ENCODE results near the gene STUM. TPM values are rescaled to one million over a fixed set of nuclear protein-coding genes. Genes with fewer than 3 reads are reported as not detected.

Gene STUM
- total RNA-seq, 1 donor from 2014 or later, result 0.55 TPM

DNA sequence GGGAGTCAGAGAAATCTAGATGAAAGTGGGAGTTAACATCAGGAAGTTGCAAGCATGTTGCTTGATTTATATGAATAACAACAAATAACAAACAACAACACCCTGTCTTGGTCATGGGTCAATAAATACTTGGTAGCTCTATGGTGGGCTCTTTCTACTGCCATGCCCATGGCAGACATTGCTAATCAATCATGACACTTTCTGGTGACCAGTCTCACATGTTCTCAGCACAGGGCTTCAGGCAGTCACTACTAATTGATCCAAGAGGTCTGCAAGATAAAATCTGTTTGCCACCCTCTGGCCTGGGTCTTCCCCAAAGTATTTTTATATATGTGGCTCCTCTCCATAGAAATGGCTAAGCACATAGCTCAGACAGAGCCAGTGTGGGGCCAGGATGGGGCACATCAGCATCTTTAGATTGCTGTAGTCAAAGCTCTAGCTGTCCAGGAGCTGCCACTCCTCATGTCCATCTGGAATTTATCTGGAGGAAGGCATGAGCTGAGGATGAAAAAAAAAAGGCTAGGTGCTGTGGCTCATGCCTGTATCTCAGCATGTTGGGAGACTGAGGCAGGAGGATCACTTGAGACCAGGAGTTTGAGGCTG, 51.2 kb downstream of the STUM start:
- DNase-seq (ENCODE audit: low spot score, unreplicated experiment), result no peak
- TF ChIP-seq, protein P1, sequence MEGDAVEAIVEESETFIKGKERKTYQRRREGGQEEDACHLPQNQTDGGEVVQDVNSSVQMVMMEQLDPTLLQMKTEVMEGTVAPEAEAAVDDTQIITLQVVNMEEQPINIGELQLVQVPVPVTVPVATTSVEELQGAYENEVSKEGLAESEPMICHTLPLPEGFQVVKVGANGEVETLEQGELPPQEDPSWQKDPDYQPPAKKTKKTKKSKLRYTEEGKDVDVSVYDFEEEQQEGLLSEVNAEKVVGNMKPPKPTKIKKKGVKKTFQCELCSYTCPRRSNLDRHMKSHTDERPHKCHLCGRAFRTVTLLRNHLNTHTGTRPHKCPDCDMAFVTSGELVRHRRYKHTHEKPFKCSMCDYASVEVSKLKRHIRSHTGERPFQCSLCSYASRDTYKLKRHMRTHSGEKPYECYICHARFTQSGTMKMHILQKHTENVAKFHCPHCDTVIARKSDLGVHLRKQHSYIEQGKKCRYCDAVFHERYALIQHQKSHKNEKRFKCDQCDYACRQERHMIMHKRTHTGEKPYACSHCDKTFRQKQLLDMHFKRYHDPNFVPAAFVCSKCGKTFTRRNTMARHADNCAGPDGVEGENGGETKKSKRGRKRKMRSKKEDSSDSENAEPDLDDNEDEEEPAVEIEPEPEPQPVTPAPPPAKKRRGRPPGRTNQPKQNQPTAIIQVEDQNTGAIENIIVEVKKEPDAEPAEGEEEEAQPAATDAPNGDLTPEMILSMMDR (IDR thresholded peaks at IDR 0.05; ENCODE audit: unreplicated experiment), result no peak
- Mint-ChIP-seq H3K4me3 (ENCODE audit: low read depth) (no peak overlapping the region), H3K27me3 (peaks cover 20% of the 10 kb centered on the region), H3K27ac (no peak overlapping the region), H3K4me1 (ENCODE audit: low read depth) (no peaks in the 10 kb centered on the region), H3K36me3 (ENCODE audit: insufficient read depth) (no peaks in the 10 kb centered on the region), H3K9me3 (ENCODE audit: low read depth) (no peaks in the 10 kb centered on the region)

DNA sequence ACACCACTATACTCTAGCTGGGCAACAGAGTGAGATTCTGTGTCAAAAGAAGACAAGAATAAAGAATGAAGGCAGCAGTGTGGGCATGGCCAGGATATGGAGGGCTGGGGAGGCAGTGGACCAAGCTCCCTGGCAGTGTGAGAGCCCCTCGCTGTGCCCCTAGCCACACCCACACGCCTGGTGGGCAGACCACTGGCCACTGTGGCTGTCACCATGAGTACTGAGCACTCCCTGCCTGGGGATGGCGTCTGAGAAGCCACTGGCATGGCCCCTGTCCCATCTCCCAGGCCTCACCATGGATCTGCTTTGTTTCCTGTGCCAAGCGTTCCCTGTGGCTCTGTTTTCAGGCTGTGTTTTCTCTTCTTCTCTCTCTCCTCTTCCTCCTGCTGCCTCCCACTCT, 51.7 kb downstream of the STUM start:
- no peaks in the 10 kb centered on the region for H3K4me1 Mint-ChIP-seq (ENCODE audit: low read depth)
- peaks cover 24% of the 10 kb centered on the region for H3K27me3 Mint-ChIP-seq
- no peak for DNase-seq (ENCODE audit: low spot score, unreplicated experiment)
- no peak overlapping the region for H3K4me3 Mint-ChIP-seq (ENCODE audit: low read depth)
- no peaks in the 10 kb centered on the region for H3K36me3 Mint-ChIP-seq (ENCODE audit: insufficient read depth)
- TF ChIP-seq, protein P1 (IDR thresholded peaks at IDR 0.05; ENCODE audit: unreplicated experiment), result no peak
- no peaks in the 10 kb centered on the region for H3K9me3 Mint-ChIP-seq (ENCODE audit: low read depth)
- no peak overlapping the region for H3K27ac Mint-ChIP-seq

DNA sequence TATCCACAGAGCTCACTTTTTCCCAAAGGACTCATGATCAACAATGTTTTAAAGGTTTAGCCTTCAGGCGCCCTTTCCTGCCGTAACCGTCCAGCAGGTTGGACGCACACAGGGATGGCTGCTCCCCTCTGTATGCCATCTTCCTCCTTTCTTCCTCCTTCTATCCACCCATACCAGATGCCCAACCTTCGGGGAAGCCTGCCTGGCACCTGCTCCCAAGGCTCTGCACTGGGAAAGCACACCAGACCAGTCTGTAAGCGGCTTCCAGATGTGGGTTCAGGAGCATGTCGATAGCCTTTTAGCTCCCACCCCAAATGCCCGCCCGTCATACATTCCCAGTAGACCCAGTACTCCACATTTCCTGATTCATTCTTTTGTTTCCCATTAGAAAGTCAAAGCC, 52.9 kb downstream of the STUM start:
- DNase-seq (ENCODE audit: low spot score, unreplicated experiment), result no peak
- H3K27me3 Mint-ChIP-seq, result peaks cover 24% of the 10 kb centered on the region
- no peak overlapping the region for H3K4me3 Mint-ChIP-seq (ENCODE audit: low read depth)
- TF ChIP-seq, protein P1 (IDR thresholded peaks at IDR 0.05; ENCODE audit: unreplicated experiment), result no peak
- no peaks in the 10 kb centered on the region for H3K4me1 Mint-ChIP-seq (ENCODE audit: low read depth)
- no peak overlapping the region for H3K27ac Mint-ChIP-seq
- H3K9me3 Mint-ChIP-seq (ENCODE audit: low read depth), result no peaks in the 10 kb centered on the region
- no peaks in the 10 kb centered on the region for H3K36me3 Mint-ChIP-seq (ENCODE audit: insufficient read depth)

DNA sequence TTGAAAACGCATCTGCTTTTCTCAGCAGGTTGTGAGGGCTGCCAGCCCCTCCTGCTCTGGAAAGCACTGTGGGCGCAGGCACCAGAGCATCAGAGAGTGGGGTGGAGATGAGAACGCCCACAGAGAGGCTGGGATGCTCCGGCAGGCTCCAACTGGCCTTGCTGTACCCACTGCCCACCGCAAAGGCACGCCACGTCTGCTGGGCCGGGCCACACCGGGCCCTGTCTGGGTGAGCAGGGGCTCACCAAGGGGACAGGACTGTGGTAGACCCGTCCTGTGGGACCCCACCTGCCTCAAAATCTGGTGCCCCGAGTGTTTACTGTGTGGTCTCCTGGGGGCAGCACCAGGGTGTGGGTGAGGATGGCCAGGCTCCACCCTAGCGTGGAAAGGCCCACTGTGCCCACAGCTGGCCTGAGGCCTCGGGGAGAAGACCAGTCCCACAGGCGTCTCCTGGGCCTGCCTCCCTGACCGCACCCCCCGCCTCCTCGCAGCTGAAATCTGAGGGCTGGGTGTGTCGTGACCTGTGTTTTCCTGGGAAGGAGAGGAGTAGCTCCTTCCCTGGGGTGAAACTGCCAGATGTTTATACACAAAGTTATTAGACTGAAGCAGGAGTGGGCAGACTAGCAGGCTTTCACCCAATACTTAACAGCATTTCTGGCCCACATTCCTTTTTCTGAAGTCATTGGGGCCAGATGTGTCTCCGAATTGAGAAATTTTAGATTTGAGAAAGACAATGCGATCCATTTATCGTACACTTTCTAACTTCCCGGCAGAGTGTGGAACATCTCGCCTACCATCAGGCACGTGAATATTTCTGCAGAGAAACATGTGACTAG, 53.8 kb downstream of the STUM start:
- H3K36me3 Mint-ChIP-seq (ENCODE audit: insufficient read depth), result no peaks in the 10 kb centered on the region
- no peak for DNase-seq (ENCODE audit: low spot score, unreplicated experiment)
- no peak overlapping the region for H3K27ac Mint-ChIP-seq
- H3K27me3 Mint-ChIP-seq, result peaks cover 28% of the 10 kb centered on the region
- no peaks in the 10 kb centered on the region for H3K9me3 Mint-ChIP-seq (ENCODE audit: low read depth)
- no peak overlapping the region for H3K4me3 Mint-ChIP-seq (ENCODE audit: low read depth)
- TF ChIP-seq, protein P1 (IDR thresholded peaks at IDR 0.05; ENCODE audit: unreplicated experiment), result no peak
- H3K4me1 Mint-ChIP-seq (ENCODE audit: low read depth), result no peaks in the 10 kb centered on the region

DNA sequence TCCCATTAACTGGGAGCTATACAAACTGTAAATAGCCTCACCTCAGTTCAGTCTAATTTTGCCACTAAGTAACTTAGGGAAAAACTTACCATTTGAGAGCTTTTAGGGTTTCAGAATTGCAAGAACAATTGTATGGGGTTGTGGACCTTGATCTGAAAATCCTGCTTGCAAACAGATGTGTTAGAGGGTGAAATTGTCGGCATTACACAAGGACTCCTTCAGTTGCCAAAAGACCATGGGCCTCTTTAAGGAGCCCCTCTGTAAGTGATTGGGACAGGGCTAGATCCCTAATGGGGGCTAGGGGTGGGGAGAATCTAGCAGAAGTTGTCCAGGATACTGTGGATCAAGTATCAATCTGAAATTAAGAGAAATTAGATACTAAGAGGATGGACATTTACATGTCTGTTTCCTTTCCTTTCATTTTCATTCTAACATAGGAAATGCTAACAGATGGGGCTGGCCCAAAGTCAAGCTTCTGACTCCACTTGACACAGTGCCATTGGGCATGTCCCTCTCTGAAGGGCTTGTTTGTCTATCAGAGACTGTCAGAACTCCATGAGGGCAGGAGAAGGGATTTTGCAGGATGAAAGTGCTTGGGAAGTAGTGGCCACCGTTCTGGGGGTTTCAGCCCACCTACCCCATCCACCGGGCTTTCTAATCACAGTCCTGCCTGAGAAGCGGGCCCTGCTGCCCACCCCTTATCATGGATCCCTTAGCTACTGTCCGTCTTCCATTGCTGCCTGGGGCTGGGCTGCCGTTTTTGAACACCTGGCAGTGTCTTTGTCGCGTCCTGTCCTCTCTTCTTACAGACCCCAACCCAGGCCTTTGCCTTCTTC, 54.7 kb downstream of the STUM start:
- H3K4me1 Mint-ChIP-seq (ENCODE audit: low read depth), result no peaks in the 10 kb centered on the region
- no peaks in the 10 kb centered on the region for H3K36me3 Mint-ChIP-seq (ENCODE audit: insufficient read depth)
- H3K27me3 Mint-ChIP-seq, result peaks cover 24% of the 10 kb centered on the region
- H3K4me3 Mint-ChIP-seq (ENCODE audit: low read depth), result no peak overlapping the region
- H3K9me3 Mint-ChIP-seq (ENCODE audit: low read depth), result no peaks in the 10 kb centered on the region
- no peak overlapping the region for H3K27ac Mint-ChIP-seq
- no peak for DNase-seq (ENCODE audit: low spot score, unreplicated experiment)
- TF ChIP-seq, protein P1 (IDR thresholded peaks at IDR 0.05; ENCODE audit: unreplicated experiment), result no peak
